BLaER1 (cell line): ENCODE results near the gene ADAMTS16.

Experiments used
- H3K27ac ChIP-seq: shearing (Covaris generic); formaldehyde crosslinking; 2 replicates; pipeline ENCODE4 v1.8.1; 2022
- H3K27me3 ChIP-seq: shearing (Covaris generic); formaldehyde crosslinking; 2 replicates; pipeline ENCODE4 v1.8.1; 2022
- H3K36me3 ChIP-seq: shearing (Covaris generic); formaldehyde crosslinking; 2 replicates; pipeline ENCODE4 v1.8.1; 2022
- H3K4me1 ChIP-seq: shearing (Covaris generic); formaldehyde crosslinking; 2 replicates; pipeline ENCODE4 v1.8.1; 2022
- H3K4me2 ChIP-seq: shearing (Covaris generic); formaldehyde crosslinking; 2 replicates; pipeline ENCODE4 v1.8.1; 2022
- H3K4me3 ChIP-seq: shearing (Covaris generic); formaldehyde crosslinking; 2 replicates; pipeline ENCODE4 v1.8.1; 2022
- H3K9ac ChIP-seq: shearing (Covaris generic); formaldehyde crosslinking; 2 replicates; pipeline ENCODE4 v1.8.1; 2022
- H3K9me3 ChIP-seq: shearing (Covaris generic); formaldehyde crosslinking; 2 replicates; pipeline ENCODE4 v1.8.1; 2022
- H4K20me1 ChIP-seq: shearing (Covaris generic); formaldehyde crosslinking; 2 replicates; pipeline ENCODE4 v1.8.1; 2022
- Cebpa-rat ChIP-seq: shearing (Covaris generic); IDR thresholded peaks from 2 replicates; pipeline ENCODE4 v1.8.1; 2022

The ADAMTS16 gene

GRCh38 chr5:5344051-5344571 lies 204.0 kb downstream of the ADAMTS16 start:
- H3K4me3 ChIP-seq = no peak overlapping the region
- H3K9me3 ChIP-seq = peaks cover 13% of the 10 kb centered on the region; the same call in 1 of the 2 replicates
- peak overlapping the region; percentile 29; the same call in 1 of the 2 replicates for H3K9ac ChIP-seq
- H3K27me3 ChIP-seq = no peaks in the 10 kb centered on the region
- H3K27ac ChIP-seq = peak overlapping the region; percentile 68
- H3K4me2 ChIP-seq = peak overlapping the region; percentile 73
- H4K20me1 ChIP-seq = no peaks in the 10 kb centered on the region
- peaks cover 65% of the 10 kb centered on the region for H3K4me1 ChIP-seq
- H3K36me3 ChIP-seq = no peaks in the 10 kb centered on the region
- no peak for TF ChIP-seq Cebpa-rat

GRCh38 chr5:5344606-5345005 lies 204.5 kb downstream of the ADAMTS16 start:
- peak overlapping the region; percentile 68; the same call in 1 of the 2 replicates for H3K27ac ChIP-seq
- no peaks in the 10 kb centered on the region for H3K27me3 ChIP-seq
- H3K4me2 ChIP-seq = peak overlapping the region; percentile 73
- no peak overlapping the region for H3K9ac ChIP-seq
- H4K20me1 ChIP-seq = no peaks in the 10 kb centered on the region
- H3K9me3 ChIP-seq = peaks cover 13% of the 10 kb centered on the region; the same call in 1 of the 2 replicates
- no peak overlapping the region for H3K4me3 ChIP-seq
- H3K36me3 ChIP-seq = no peaks in the 10 kb centered on the region
- H3K4me1 ChIP-seq = peaks cover 70% of the 10 kb centered on the region
- TF ChIP-seq Cebpa-rat = no peak

- Histone ChIP-seq H3K36me3 (no peaks in the 10 kb centered on the region), H3K27ac (peak overlapping the region; percentile 83), H3K9me3 (peaks cover 22% of the 10 kb centered on the region; the same call in 1 of the 2 replicates), H3K27me3 (no peaks in the 10 kb centered on the region), H3K4me3 (0 out of 2 replicates have a peak overlapping the region, but pooled peaks have one; percentile 48), H4K20me1 (no peaks in the 10 kb centered on the region), H3K4me1 (peaks cover 71% of the 10 kb centered on the region), H3K4me2 (peak overlapping the region; percentile 85), H3K9ac (peak overlapping the region; percentile 50; the same call in 1 of the 2 replicates)
- no peak for TF ChIP-seq Cebpa-rat
Measured at GRCh38 chr5:5347442-5347841, 207.3 kb downstream of the ADAMTS16 start.

GRCh38 chr5:5348135-5348534 lies 208.0 kb downstream of the ADAMTS16 start:
- peak overlapping the region; percentile 85 for H3K4me2 ChIP-seq
- peaks cover 64% of the 10 kb centered on the region for H3K4me1 ChIP-seq
- no peaks in the 10 kb centered on the region for H3K36me3 ChIP-seq
- no peaks in the 10 kb centered on the region for H4K20me1 ChIP-seq
- H3K9ac ChIP-seq = peak overlapping the region; percentile 50
- H3K27ac ChIP-seq = peak overlapping the region; percentile 83
- no peaks in the 10 kb centered on the region for H3K27me3 ChIP-seq
- no peak for TF ChIP-seq Cebpa-rat
- H3K4me3 ChIP-seq = peak overlapping the region; percentile 48
- peaks cover 22% of the 10 kb centered on the region; the same call in 1 of the 2 replicates for H3K9me3 ChIP-seq

GRCh38 chr5:5348576-5348975 lies 208.4 kb downstream of the ADAMTS16 start:
- Histone ChIP-seq H3K4me2 (peak overlapping the region; percentile 85), H4K20me1 (no peaks in the 10 kb centered on the region), H3K9me3 (peaks cover 22% of the 10 kb centered on the region; the same call in 1 of the 2 replicates), H3K27me3 (no peaks in the 10 kb centered on the region), H3K36me3 (no peaks in the 10 kb centered on the region), H3K4me3 (peak overlapping the region; percentile 48; the same call in 1 of the 2 replicates), H3K9ac (peak overlapping the region; percentile 50), H3K27ac (peak overlapping the region; percentile 83), H3K4me1 (peaks cover 60% of the 10 kb centered on the region)
- no peak for TF ChIP-seq Cebpa-rat

- Histone ChIP-seq H3K9me3 (peaks cover 22% of the 10 kb centered on the region; the same call in 1 of the 2 replicates), H3K4me1 (peaks cover 54% of the 10 kb centered on the region), H3K27ac (no peak overlapping the region), H3K9ac (no peak overlapping the region), H3K27me3 (no peaks in the 10 kb centered on the region), H3K36me3 (no peaks in the 10 kb centered on the region), H3K4me2 (no peak overlapping the region), H4K20me1 (no peaks in the 10 kb centered on the region), H3K4me3 (no peak overlapping the region)
- no peak for TF ChIP-seq Cebpa-rat
Measured at GRCh38 chr5:5350101-5350500, 210.0 kb downstream of the ADAMTS16 start.

GRCh38 chr5:5351288-5351979 lies 211.3 kb downstream of the ADAMTS16 start:
- no peak overlapping the region for H3K9ac ChIP-seq
- H3K9me3 ChIP-seq = peaks cover 18% of the 10 kb centered on the region; the same call in 1 of the 2 replicates
- no peaks in the 10 kb centered on the region for H4K20me1 ChIP-seq
- no peak for TF ChIP-seq Cebpa-rat
- H3K36me3 ChIP-seq = no peaks in the 10 kb centered on the region
- no peaks in the 10 kb centered on the region for H3K27me3 ChIP-seq
- H3K4me3 ChIP-seq = no peak overlapping the region
- H3K4me1 ChIP-seq = peaks cover 45% of the 10 kb centered on the region
- H3K4me2 ChIP-seq = no peak overlapping the region
- no peak overlapping the region for H3K27ac ChIP-seq

GRCh38 chr5:5352675-5353074 lies 212.5 kb downstream of the ADAMTS16 start:
- Histone ChIP-seq H3K9me3 (peaks cover 9% of the 10 kb centered on the region; the same call in 1 of the 2 replicates), H3K4me2 (no peak overlapping the region), H3K4me1 (peaks cover 37% of the 10 kb centered on the region), H3K4me3 (no peak overlapping the region), H3K27me3 (no peaks in the 10 kb centered on the region), H3K27ac (no peak overlapping the region), H3K9ac (no peak overlapping the region), H3K36me3 (no peaks in the 10 kb centered on the region), H4K20me1 (no peaks in the 10 kb centered on the region)
- no peak for TF ChIP-seq Cebpa-rat

GRCh38 chr5:5353681-5354080 lies 213.6 kb downstream of the ADAMTS16 start:
- Histone ChIP-seq H3K9ac (no peak overlapping the region), H3K36me3 (no peaks in the 10 kb centered on the region), H3K4me2 (no peak overlapping the region), H3K27me3 (no peaks in the 10 kb centered on the region), H3K27ac (no peak overlapping the region), H3K4me1 (peaks cover 27% of the 10 kb centered on the region), H3K9me3 (peaks cover 9% of the 10 kb centered on the region; the same call in 1 of the 2 replicates), H4K20me1 (no peaks in the 10 kb centered on the region), H3K4me3 (no peak overlapping the region)
- TF ChIP-seq Cebpa-rat = no peak

GRCh38 chr5:5356765-5357164 lies 216.6 kb downstream of the ADAMTS16 start:
- Histone ChIP-seq H3K27me3 (no peaks in the 10 kb centered on the region), H3K9ac (no peak overlapping the region), H4K20me1 (no peaks in the 10 kb centered on the region), H3K4me2 (no peak overlapping the region), H3K27ac (no peak overlapping the region), H3K36me3 (no peaks in the 10 kb centered on the region), H3K4me1 (peaks cover 14% of the 10 kb centered on the region; the same call in 1 of the 2 replicates), H3K4me3 (no peak overlapping the region), H3K9me3 (peaks cover 3% of the 10 kb centered on the region; the same call in 1 of the 2 replicates)
- TF ChIP-seq Cebpa-rat = no peak
